Measurements from ENCODE around the gene ITGB4. TPM values are rescaled to one million over a fixed set of nuclear protein-coding genes. Genes with fewer than 3 reads are reported as not detected.

ITGB4 gene
- total and polyA plus RNA-seq, 2 donors (not counting 3 experiments of a cell fraction or from before 2014, with no cell fraction given), result 4.2 to 6.7 TPM

GRCh38 chr17:75738218-75738802 lies 17.1 kb downstream of the ITGB4 start:
- ChIA-PET CTCF (interaction anchor here (1.0 to 5.9 kb wide), 12 partner anchors 9 to 123 kb away, joined by 3 to 35 read pairs (median 6); partner anchors contain the start of gene SMIM5), POLR2A (interaction anchor here (1.2 kb wide), 1 partner anchor 71 kb away, joined by 3 read pairs; the partner anchor contains the start of genes RECQL5 and SAP30BP)
- intact Hi-C loops (cut with micrococcal nuclease), result no loop called here
- no peak for FAIRE-seq
- no peaks in the 10 kb centered on the region for H3K9me3 ChIP-seq (replicated peaks; ENCODE audit: control insufficient read depth, insufficient read depth, low read length)
- H4K20me1 ChIP-seq (replicated peaks; ENCODE audit: control insufficient read depth, extremely low read depth, insufficient read depth, low read length), result no peaks in the 10 kb centered on the region
- dilution Hi-C loops (cut with MboI; ENCODE audit: extremely low pct_ligation_motif_present, low sequenced_read_pairs), result no loop called here
- no peaks in the 10 kb centered on the region for H3K79me2 ChIP-seq (ENCODE audit: control insufficient read depth, insufficient read depth, low read length)
- no peak for DNase-seq (ENCODE audit: low read depth, low spot score)
- H3K27me3 ChIP-seq (ENCODE audit: control insufficient read depth in 2 of 2, insufficient read depth in 2 of 2, low read length in 2 of 2), result no peaks in the 10 kb centered on the region
- H3K27ac ChIP-seq (ENCODE audit: insufficient read depth, low read depth, low read length), result no peak overlapping the region
- TF ChIP-seq GATA2 (IDR thresholded peaks at IDR 0.05; ENCODE audit: insufficient read depth, insufficient read length, low read depth, low read length) (no peak), POLR2A (IDR thresholded peaks at IDR 0.05; ENCODE audit: low read depth, low read length) (no peak), POLR2AphosphoS5 (IDR thresholded peaks at IDR 0.05; ENCODE audit: insufficient read depth, low read depth, low read length) (no peak), FOS (IDR thresholded peaks at IDR 0.05; ENCODE audit: borderline replicate concordance, insufficient read depth, low read length) (no peak), JUN (IDR thresholded peaks at IDR 0.05; ENCODE audit: borderline replicate concordance, insufficient read depth, insufficient read length, low read depth) (no peak), CTCF (IDR thresholded peaks at IDR 0.05; ENCODE audit: extremely low read depth in 1 of 2, insufficient read depth in 1 of 2, low read depth in 1 of 2, low read length in 2 of 2) (no peak), MAX (IDR thresholded peaks at IDR 0.05; ENCODE audit: insufficient read depth, insufficient read length) (no peak), MYC (IDR thresholded peaks at IDR 0.05; ENCODE audit: low read depth, low read length) (no peak), EZH2 (IDR thresholded peaks at IDR 0.05; ENCODE audit: borderline replicate concordance, low read depth, low read length, severe bottlenecking) (no peak)
- H3K4me3 ChIP-seq (replicated peaks in 1 of 3; ENCODE audit: insufficient read depth in 1 of 3, low read depth in 1 of 3, low read length in 3 of 3), result no peak overlapping the region
- no peaks in the 10 kb centered on the region for H3K4me1 ChIP-seq (ENCODE audit: control insufficient read depth, extremely low read depth, insufficient read depth, low read length)
- no peaks in the 10 kb centered on the region for H3K9me1 ChIP-seq (replicated peaks; ENCODE audit: control insufficient read depth, extremely low read depth, insufficient read depth, low read length)
- BruUV-seq (replicated peaks), result no TSS peak
- H2AFZ ChIP-seq (ENCODE audit: low read depth, low read length), result no peak overlapping the region
- no peak overlapping the region for H3K4me2 ChIP-seq (ENCODE audit: insufficient read depth, low read length)
- no peaks in the 10 kb centered on the region for H3K36me3 ChIP-seq (ENCODE audit: control insufficient read depth in 2 of 2, extremely low read depth in 1 of 2, insufficient read depth in 2 of 2, low read length in 2 of 2)
- H3K9ac ChIP-seq (replicated peaks; ENCODE audit: extremely low read depth, insufficient read depth, low read length), result no peak overlapping the region
